UCSD-AML1 (cell line): ENCODE data around the gene ESPN.

ENCODE experiments used
- DNase-seq: peaks from one replicate; lab custom pipeline; 2025; ENCODE audit not compliant: unreplicated experiment; lab: John Stamatoyannopoulos, UW

ESPN gene

DNA sequence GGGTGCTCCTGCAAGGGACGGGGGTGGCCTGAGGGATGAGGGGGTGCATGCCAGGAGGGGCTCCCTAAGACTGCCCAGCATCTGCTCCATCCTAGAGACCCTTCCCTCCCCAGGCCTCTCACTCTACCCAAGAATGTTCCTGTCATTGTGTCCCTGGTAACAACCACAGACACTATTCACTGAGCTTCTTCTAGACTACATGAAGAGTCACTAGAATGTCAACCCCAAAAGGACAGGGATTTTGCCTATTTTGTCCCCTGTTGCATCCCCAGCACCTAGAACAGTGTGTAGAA, 38.5 kb downstream of the ESPN start:
- no peak for DNase-seq

DNA sequence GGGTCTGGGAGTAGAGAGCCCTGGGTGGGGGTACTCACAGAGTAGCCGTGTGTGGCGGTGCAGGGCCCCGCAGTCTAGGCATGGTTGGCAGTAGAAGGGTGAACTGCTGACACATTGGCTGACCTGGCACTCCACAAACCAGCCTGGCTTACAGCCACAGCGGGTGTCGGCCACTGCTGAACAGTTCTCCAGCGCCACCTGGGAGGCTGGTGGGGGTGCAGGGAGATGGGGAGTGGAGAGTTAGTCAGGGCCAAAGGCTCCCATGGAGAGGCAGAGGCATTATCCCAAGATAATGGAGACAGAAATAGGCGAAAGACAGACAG, 39.9 kb downstream of the ESPN start:
- no peak for DNase-seq

DNA sequence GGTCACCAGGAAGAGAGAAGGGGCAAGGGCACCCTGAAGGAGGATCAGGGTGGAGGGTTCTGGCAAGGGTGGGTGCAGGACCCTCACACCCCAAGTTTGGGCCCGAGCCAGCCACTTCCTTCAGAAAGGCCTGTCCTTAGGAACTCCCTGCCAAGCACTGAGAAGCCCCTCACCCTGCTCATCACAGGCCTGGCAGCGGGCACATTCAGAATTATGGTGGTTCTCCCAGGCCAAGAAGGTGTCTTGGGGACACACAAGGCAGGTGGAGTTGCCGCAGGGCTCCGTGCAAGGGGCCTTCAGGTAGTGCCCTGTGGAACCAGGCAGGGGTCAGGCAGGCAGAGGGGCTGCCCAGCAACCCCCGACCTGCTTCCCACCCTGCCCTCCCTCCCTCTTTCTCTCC, 40.3 kb downstream of the ESPN start:
- DNase-seq = no peak

DNA sequence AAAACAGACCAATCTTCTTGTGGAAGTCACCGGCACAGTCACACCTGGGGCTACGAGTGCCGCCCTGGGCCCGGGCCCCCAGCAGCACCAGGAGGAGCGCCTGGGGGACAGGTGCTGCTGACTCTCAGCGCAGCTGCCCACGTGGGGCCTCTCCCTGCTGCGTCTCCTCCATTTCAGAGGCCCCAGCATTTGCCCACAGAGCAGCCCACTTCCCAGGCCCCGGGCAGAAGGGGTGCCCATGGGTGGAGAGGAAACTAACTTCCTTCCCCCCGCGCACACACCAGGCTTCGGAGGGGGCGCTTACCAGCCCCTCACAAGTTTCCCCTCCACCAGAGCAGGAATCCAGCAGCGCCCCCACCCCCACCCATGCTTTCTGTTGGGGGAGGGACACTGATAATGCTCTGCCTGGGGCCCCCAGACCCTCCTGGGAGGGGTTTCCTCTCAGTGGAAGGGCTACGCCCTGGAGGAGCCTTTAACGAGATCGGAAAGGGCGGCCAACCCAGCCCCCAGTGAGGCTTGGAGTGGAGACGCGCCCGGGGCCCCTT, 41.0 kb downstream of the ESPN start:
- peak; percentile 56 for DNase-seq

DNA sequence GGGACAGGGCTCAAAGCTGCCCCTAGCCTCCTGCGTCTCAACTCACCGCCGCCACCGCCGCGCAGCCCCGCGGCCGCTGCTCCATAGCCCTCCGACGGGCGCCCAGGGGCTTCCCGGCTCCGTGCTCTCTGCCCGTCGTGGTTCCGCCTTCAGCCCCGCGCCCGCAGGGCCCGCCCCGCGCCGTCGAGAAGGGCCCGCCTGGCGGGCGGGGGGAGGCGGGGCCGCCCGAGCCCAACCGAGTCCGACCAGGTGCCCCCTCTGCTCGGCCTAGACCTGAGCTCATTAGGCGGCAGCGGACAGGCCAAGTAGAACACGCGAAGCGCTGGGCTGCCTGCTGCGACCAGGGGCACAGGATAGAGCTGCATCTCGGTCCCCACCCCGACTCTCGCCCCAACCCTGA, 41.4 kb downstream of the ESPN start, which contains the start of gene TNFRSF25:
TSS of gene TNFRSF25 (minus strand) at position 151 of the 400 bp plus-strand sequence. CDS start at position 85, 66 bp downstream.
- no peak for DNase-seq

DNA sequence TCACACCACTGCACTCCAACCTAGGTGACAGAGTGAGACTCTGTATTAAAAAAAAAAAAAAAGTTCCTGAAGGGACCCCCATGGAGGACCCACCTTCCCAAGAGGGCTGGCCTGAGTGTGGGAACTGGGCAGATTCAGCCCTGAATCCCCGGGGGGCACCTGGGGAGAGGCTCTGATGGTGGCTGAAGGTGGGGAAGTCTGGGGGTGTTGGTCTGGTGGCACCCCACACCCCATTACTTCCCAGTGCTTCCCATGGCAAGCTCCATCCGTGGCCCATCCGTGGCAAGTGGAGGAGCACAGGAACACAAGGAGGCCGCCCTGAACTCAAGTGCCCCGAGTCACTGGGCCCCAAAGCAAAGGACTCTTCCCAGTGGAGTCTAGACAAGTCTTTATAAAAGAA, 42.2 kb downstream of the ESPN start:
- no peak for DNase-seq

DNA sequence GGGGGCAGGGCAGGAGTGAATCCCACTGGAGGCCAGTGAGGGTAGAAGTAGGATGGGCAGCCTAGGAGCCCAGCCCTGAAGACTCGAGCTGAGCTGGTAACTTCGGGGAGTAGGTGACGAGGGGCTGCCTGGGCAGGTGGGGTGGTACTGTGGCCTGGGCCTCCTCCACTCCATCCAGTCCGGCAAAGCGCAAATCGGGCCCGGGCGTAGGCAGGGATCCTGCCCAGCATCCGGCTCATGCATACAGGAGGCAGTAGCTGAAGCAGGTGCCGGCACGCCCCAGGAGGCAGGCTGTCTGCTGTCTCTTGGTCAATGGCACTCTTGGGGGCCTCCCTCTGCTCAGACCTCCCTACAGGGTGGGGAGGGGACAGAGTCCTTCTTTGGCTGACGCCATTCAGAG, 42.6 kb downstream of the ESPN start:
- DNase-seq = no peak

DNA sequence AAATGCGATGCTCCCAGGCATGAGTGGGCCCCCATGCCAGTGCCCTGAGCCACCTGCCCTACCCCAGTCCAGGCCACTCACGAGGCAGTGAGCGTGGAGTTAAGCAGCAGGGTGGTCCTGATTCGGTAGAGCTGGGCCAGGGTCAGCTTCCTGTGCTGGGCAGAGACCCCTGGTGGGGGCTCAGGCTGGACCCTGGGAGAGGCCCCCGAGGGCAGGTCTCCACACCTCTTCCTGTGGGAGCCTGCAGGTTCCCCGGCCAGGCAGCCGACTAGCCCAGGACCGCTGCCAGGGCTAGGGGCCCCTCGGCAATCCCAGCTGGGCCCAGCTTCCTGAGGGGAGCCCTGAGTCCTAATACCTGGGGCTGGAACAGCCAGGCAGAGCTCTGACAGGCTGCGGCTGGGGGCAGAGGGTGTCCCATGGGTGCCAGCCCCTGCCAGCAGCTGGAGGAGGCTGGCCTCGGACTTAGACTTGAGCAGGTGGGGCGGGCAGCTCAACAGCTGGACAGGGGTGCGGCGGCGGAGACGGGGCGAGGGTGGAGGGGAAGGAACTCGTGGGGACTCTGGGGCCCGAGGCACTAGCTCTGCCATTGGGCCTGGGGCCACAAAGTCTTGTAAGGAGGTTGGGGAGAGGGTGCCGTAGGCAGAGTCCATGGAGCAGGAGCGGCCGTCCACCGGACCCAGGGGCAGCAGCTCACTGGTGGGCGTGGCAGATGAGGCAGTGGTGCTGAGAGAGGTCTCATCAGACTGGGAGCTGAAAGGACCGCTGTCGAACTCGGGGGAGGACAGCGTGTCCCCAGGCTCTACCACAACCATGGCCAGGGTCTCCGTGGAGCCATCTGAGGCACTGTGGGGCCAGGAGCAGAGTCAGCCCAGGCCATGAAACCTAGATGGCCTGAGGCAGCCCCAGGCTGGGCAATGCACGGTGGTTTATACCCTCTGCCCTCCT, 43.4 kb downstream of the ESPN start:
- DNase-seq = no peak

DNA sequence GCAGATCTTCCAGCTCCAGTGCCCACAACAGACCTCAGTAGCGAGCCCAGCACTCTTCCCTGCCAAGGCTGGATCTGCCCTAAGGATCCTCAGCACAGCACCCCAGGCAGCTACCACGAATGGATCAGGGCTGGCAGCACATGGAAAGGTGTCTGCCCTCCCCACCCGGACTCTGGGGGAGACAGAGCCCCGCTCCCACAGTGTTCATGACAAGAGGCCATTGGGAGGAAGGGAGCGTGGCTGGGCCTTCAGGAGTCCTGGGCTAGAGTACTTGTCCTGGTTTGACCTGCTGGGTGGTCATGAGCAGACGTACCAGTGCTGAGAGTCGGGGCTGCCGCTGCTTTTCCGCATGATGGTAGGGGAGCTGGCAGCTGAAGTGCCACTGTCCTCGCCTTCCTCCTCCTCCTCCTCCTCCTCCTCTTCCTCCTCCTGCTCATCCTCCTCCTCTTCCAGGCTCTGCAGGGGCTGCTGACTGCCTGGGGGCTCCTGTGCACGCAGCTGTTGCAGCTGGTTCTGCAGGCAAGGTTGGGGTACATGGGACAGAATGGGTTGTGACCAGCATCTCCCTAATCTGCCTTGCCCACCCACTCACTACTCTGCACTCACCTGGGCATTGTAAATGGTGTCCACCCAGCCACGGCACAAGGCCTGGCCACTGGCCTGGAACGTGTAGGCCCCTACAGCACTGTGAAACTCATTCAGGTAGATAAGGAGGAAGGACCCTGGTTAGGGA, 44.3 kb downstream of the ESPN start:
- no peak for DNase-seq

DNA sequence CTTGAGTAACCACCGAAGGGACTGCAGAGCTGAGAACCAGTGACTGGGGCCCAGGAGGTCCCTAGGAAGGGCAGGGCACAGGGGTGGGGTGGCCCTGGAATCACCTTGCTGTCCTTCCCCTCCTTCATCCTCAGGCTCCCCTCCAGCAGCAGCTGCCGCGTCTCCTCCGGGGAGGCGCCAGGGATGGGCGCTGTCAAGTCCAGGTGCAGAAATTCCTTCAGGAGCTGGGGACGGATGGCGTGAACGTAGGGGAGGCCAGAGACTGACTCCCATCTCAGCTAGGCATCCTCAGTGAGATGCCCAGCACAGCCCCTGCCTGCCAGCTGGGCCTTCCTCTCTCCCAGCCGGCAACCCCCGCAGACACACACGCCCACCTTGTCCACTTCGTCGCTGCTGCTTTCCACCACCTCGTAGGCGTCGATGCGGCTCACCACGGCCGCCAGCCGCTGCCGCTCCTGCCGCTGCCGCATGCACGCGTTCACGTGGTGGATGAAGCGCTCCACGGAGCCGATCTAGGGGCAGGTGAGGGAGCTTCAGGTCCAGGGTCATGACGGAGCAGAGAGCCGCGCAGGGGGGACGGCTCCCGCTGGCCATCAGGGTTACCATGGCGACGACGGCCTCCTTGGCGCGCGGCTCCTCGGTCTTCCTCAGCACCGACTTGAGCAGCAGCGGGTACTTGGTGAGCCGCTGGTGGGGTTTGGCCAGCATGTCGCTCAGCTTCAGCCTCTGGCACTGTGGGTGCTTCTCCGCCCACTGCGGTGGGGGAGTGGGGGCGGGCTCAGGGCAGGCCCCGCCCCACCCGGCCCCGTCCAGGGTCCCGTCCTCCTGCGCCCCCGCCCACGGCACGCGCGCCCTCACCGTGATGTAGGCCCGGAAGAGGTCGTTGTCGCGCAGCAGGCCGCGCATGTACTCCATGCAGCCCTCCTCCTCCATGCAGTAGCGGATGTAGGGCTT, 45.8 kb downstream of the ESPN start:
- DNase-seq = no peak

DNA sequence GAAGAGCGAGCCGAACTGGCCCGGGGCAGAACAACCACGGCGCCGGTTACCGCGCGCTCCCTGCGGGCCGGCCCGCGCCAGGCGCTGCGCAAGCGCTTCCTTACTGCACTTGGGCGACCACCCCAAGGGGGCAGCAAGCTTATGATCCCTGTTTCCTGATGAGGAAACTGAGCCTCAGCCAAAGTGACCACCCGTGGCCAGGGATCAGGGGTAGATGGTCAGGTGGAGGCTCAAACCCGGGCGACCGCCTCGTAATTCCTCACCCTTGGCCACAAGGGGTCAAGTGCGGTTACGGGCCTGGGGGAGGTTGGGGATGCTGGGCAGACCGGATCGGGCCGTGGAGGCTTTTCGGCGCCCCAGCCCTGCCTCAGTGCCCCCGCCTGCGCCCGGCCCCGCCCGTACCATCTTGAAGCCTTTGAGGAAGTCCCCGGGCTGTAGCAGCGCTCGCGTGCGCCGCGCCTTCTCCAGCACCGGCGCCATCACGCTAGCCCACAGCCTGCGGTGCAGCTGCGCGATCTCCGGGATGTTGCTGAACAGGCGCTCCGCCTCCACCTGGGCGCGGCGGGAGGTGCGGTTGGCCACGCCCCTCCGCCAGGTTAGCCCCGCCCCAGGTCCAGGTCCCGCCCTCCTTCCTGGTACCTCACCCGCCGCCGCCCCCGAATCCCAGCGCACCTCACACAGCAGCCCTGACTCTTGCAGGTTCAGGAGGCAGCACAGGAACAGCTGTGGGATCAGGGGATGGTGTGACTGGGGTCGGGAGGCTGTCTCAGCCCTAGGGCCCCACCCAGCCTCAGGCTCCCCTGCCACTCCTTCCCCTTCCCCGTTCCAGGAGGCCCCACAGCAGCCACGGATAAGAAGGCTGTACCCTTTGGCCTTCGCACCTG, 46.8 kb downstream of the ESPN start:
- DNase-seq = no peak

DNA sequence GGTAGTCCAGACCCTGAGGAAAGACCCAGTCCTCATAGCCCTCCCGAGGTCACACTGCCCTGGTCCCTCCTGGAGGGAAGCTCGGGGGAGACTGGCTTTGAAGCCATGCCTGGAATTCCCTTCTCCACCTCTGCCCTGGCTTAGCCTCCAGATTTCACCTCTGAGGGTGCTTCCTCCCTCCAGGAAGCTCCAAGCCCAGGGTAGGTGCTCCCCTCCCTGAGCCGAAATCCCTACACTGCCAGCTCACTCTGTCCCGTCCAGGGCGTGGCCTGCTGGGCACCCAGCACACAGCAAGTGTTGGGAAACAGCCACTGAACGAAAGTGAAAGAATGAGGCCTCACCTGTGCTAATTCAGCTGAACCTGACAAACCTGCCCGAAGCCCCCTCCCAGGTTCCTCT, 47.4 kb downstream of the ESPN start:
- DNase-seq = no peak

DNA sequence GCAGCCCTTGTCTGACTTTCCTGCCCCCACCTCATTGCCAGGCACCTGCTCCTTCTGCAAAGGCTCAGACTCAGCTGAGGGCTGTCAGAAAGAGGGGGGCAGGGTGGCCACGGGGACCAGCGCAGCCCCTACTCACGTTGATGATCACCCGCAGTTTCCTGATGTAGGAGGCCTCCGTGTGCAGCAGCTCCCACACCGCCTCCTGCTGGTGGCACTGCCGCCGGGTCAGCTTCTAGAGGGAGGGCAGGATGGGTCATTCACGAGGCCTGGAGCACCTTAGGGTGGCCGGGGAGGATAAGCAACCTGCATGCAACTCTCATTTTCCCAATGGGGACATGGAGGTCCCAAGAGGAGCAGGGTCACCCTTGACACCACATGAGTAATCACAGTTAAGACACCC, 47.8 kb downstream of the ESPN start:
- no peak for DNase-seq

DNA sequence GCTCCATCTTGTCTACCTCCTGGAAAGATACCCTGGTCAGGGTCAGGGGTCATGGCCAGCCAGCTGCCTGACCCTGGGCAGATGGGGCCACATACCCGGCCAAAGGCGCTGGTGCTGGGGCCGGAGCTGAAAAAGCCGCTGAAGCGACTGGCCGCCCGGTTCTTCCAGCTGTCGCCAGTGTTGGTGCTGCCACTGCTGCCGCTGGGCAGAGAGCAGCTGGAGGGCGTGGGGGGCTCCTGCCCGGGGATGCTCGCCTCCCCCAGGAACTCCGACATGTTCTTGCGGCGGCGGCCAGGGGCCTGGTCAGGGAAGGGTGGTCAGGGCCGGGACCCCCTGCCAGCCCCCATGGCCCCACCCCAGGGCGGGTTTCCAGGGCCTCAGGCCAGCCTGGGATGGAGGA, 48.6 kb downstream of the ESPN start:
- DNase-seq = no peak

DNA sequence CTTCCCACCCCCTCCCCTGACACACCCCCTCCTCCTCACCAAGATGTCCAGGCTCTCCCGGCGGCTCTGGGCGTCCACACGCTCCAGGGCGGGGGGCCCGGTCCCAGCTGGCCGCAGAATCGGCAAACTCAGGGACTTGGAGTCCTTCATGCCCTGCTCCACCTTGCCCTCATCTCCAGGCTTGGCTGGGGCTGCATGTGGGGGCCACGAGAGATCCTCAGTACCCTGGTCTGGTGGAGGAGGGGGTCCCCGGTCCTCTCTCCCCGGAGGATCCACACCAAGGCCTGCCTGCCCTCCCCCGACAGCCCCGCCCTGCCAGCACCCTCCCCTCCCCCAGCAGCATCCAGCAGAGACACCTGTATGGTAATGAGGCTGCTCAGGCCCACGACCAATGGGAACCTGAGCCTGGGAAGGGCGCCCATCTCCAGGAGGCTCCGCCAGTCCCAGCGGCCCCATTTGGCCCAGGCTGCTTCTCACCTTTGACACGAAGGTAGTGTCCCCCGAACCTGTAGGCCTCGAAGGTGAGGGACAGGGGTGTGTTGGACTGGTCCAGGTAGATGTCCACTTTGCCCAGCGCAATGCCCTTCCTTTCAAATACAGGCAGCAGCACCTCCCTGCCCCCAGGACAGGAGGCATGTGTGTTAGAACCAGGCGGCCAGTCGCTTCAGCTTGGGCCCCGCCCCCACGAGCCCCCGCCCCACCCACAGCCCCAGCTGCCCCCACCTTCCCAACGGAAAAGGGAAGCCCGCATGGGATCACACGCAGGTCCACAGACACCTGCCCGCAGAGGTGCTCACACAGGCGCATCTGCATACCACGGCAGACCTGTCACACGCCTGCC, 49.6 kb downstream of the ESPN start:
- no peak for DNase-seq

DNA sequence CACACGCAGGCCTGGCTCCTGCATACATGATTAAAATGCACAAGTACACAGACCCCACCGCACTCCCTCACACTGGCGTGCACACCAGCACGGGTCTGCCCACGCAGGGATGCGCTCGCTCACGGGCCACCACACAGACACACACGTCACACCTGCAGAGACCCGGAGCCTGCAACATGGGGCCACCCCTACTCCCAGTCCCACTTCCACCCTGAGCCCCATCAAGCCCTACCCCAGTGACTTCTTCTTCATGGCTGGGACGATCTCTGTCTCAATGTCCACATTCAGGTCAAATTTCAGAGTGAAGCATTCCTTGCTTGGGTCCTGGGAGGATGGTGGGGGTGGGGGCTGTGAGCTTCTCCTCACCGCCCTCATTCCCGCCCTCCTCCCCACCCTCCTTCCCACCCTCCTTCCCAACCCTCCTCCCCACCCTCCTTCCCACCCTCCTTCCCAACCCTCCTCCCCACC, 50.3 kb downstream of the ESPN start:
- no peak for DNase-seq

DNA sequence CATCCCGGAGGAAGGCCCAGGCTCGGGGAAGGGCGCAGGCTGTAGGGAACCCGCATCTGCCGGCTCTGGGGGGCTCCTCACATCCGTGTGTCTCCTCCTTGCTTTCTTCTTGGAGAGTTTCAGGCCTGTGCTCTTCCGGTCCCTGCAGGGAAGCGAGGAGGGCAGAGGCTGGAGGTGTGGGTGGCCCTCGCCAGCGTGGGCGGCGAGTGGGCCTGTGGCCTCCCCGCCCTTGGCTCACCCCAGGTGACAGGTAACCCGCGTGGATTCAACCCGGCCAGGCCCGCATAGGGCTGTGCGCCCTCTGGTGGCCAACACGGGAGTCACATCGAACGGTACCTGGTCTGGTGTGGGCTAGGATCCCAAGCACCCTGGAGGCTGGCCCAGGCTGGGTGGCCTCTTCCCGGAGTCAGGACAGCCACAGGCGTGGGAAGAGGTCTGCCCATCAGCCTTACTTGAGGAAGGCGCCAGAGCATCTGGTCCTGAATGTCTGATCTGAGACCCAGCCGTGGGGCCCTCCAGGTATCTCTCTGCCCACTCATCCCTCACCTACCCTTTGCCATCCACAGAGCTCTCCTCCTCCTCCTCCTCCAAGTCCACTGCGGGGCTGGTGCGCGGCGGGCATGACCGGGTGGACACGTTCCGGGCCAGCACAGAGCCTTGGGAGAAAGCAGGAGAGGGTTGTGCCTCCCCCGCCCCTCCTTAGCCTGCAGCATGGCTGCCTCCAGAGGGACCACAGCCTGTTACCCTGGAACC, 51.0 kb downstream of the ESPN start:
- DNase-seq = peak; percentile 54

DNA sequence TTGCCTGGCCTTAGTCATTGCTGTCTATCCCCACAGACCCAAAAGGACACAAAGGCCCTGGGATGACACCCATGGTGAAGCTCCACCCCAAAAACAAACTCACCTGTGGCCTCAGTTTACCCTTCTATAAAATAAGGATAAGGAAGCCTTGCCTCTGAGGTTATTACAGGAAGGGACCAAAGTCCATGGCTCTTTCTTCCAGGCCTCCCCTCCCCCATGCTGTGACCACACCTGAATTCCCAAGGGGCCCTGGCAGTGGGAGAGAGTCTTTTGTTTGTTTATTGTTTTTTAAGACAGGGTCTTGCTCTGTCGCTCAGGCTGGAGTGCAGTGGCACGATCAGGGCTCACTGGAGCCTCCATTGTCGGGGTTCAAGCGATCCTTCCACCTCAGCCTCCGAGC, 51.9 kb downstream of the ESPN start:
- DNase-seq = no peak
